ENCODE results near the gene TNRC6C.
"Not testable (repeated sequence)": the region's sequence is repeated elsewhere in the genome, so short reads cannot be mapped to it uniquely, and the experiment has no call there.

Gene TNRC6C

GRCh38 chr17:77963441-77963840 lies 4.9 kb downstream of the TNRC6C start:
- Histone ChIP-seq H3K36me3 (ENCODE audit: control insufficient read depth, insufficient read depth, low read length) (no peaks in the 10 kb centered on the region), H3K4me3 (ENCODE audit: insufficient read depth, low read depth, low read length) (no peak overlapping the region), H3K9me3 (ENCODE audit: control insufficient read depth, low read length) (no peaks in the 10 kb centered on the region), H3K4me1 (ENCODE audit: control insufficient read depth, insufficient read depth, low read length) (peaks cover 8% of the 10 kb centered on the region), H3K27me3 (ENCODE audit: control insufficient read depth, insufficient read depth, low read length, poor library complexity, severe bottlenecking) (no peaks in the 10 kb centered on the region), H3K27ac (ENCODE audit: insufficient read depth, low read depth, low read length, poor library complexity, severe bottlenecking) (no peak overlapping the region)
- 90 to 91% methylated on average over 2 of the region's 2 CpGs for WGBS, 2 experiments

- Histone ChIP-seq H3K36me3 (ENCODE audit: control insufficient read depth, insufficient read depth, low read length) (no peaks in the 10 kb centered on the region), H3K4me1 (ENCODE audit: control insufficient read depth, insufficient read depth, low read length) (peaks cover 8% of the 10 kb centered on the region), H3K9me3 (ENCODE audit: control insufficient read depth, low read length) (no peaks in the 10 kb centered on the region), H3K27me3 (ENCODE audit: control insufficient read depth, insufficient read depth, low read length, poor library complexity, severe bottlenecking) (no peaks in the 10 kb centered on the region), H3K4me3 (ENCODE audit: insufficient read depth, low read depth, low read length) (no peak overlapping the region), H3K27ac (ENCODE audit: insufficient read depth, low read depth, low read length, poor library complexity, severe bottlenecking) (no peak overlapping the region)
- WGBS, 2 experiments: 84 to 87% methylated on average over 1 to 3 of the region's 3 CpGs
These were observed 6.8 kb downstream of the TNRC6C start for GRCh38 chr17:77965352-77965751.

DNA sequence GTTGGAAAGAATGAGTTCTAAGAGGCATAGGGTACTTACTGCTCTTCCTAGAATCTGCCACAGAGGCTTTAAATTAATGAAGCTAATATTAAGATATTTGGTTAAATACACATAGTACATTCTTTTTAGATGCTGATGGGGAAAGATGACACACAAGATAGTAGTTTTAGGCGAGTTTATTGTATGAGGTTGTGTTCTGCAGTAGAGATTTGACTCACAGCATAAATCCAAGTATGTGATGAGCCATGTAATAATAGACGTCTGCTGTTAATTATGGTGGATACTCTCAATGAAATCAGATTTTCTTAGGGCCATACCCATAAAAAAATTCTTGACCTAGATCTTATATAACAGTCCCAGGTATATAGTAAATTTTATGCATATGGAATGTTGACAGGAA lies 8.0 kb downstream of the TNRC6C start:
- H3K4me3 ChIP-seq (ENCODE audit: insufficient read depth, low read depth, low read length): no peak overlapping the region
- peaks cover 8% of the 10 kb centered on the region for H3K4me1 ChIP-seq (ENCODE audit: control insufficient read depth, insufficient read depth, low read length)
- H3K27ac ChIP-seq (ENCODE audit: insufficient read depth, low read depth, low read length, poor library complexity, severe bottlenecking): no peak overlapping the region
- no peaks in the 10 kb centered on the region for H3K36me3 ChIP-seq (ENCODE audit: control insufficient read depth, insufficient read depth, low read length)
- no peaks in the 10 kb centered on the region for H3K9me3 ChIP-seq (ENCODE audit: control insufficient read depth, low read length)
- no peaks in the 10 kb centered on the region for H3K27me3 ChIP-seq (ENCODE audit: control insufficient read depth, insufficient read depth, low read length, poor library complexity, severe bottlenecking)
- WGBS, 2 experiments: 81 to 98% methylated on average over 1 to 2 of the region's 2 CpGs

DNA sequence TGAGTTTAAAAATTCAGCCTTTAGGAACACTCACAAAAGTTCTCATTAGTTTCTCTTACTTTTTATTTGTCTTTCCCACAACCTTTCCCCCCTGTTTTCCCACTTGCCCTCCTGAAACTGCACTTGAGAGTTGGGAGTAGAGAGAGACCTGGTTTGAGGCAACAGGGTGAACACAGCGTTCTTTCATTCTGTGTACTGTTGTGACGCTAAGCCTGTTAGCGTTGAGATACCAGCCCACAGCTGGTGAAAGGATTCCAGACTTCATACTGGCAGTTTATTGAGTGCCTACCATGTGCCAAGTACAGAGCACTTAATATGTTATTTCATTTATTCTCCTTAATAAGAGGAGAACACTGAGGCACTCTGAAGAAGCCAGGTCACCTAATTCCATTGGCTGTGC lies 10.3 kb downstream of the TNRC6C start:
- peaks cover 3% of the 10 kb centered on the region for H3K4me1 ChIP-seq (ENCODE audit: control insufficient read depth, insufficient read depth, low read length)
- no peak overlapping the region for H3K27ac ChIP-seq (ENCODE audit: insufficient read depth, low read depth, low read length, poor library complexity, severe bottlenecking)
- H3K36me3 ChIP-seq (ENCODE audit: control insufficient read depth, insufficient read depth, low read length): no peaks in the 10 kb centered on the region
- H3K9me3 ChIP-seq (ENCODE audit: control insufficient read depth, low read length): no peaks in the 10 kb centered on the region
- no peak overlapping the region for H3K4me3 ChIP-seq (ENCODE audit: insufficient read depth, low read depth, low read length)
- WGBS, 2 experiments: 93 to 94% methylated on average over 3 of the region's 3 CpGs
- no peaks in the 10 kb centered on the region for H3K27me3 ChIP-seq (ENCODE audit: control insufficient read depth, insufficient read depth, low read length, poor library complexity, severe bottlenecking)

GRCh38 chr17:77972271-77972670 lies 13.8 kb downstream of the TNRC6C start:
- not testable (repeated sequence) for H3K36me3 ChIP-seq (ENCODE audit: control insufficient read depth, insufficient read depth, low read length); H3K27me3 ChIP-seq (ENCODE audit: control insufficient read depth, insufficient read depth, low read length, poor library complexity, severe bottlenecking); H3K9me3 ChIP-seq (ENCODE audit: control insufficient read depth, low read length); H3K27ac ChIP-seq (ENCODE audit: insufficient read depth, low read depth, low read length, poor library complexity, severe bottlenecking); H3K4me3 ChIP-seq (ENCODE audit: insufficient read depth, low read depth, low read length); H3K4me1 ChIP-seq (ENCODE audit: control insufficient read depth, insufficient read depth, low read length)
- 90 to 91% methylated on average over 2 of the region's 3 CpGs for WGBS, 2 experiments

DNA sequence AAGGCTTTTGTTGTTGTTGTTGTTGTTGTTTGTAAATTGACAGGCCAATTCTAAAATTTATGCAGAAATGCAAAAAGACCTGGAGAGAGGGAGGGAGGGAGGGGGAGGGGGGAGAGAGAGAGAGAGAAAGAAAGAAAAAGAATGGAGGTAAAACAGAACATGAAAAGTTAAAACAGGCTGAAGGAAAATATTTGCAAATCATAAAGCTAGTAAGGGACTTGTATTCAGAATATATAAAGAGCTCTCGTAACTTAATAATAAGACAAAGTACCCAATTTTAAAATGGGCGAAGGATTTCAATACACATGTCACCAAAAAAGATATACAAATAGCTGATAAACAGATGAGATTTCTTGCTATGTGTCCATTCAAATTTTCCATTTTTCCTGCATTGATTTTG lies 15.4 kb downstream of the TNRC6C start:
- Histone ChIP-seq H3K4me3 (ENCODE audit: insufficient read depth, low read depth, low read length) (no peak overlapping the region), H3K9me3 (ENCODE audit: control insufficient read depth, low read length) (no peaks in the 10 kb centered on the region), H3K4me1 (ENCODE audit: control insufficient read depth, insufficient read depth, low read length) (peaks cover 6% of the 10 kb centered on the region), H3K36me3 (ENCODE audit: control insufficient read depth, insufficient read depth, low read length) (no peaks in the 10 kb centered on the region), H3K27me3 (ENCODE audit: control insufficient read depth, insufficient read depth, low read length, poor library complexity, severe bottlenecking) (no peaks in the 10 kb centered on the region), H3K27ac (ENCODE audit: insufficient read depth, low read depth, low read length, poor library complexity, severe bottlenecking) (no peak overlapping the region)
- WGBS, 2 experiments: 84 to 100% methylated on average over 1 to 2 of the region's 2 CpGs

GRCh38 chr17:77974396-77974795 lies 15.9 kb downstream of the TNRC6C start:
- Histone ChIP-seq H3K36me3 (ENCODE audit: control insufficient read depth, insufficient read depth, low read length) (no peaks in the 10 kb centered on the region), H3K4me1 (ENCODE audit: control insufficient read depth, insufficient read depth, low read length) (peaks cover 6% of the 10 kb centered on the region), H3K9me3 (ENCODE audit: control insufficient read depth, low read length) (no peaks in the 10 kb centered on the region), H3K27ac (ENCODE audit: insufficient read depth, low read depth, low read length, poor library complexity, severe bottlenecking) (no peak overlapping the region), H3K4me3 (ENCODE audit: insufficient read depth, low read depth, low read length) (no peak overlapping the region), H3K27me3 (ENCODE audit: control insufficient read depth, insufficient read depth, low read length, poor library complexity, severe bottlenecking) (no peaks in the 10 kb centered on the region)
- 81 to 82% methylated on average over 3 to 4 of the region's 4 CpGs for WGBS, 2 experiments

GRCh38 chr17:77982430-77982829 lies 23.9 kb downstream of the TNRC6C start:
- WGBS, 2 experiments: 91 to 96% methylated on average over 6 of the region's 6 CpGs

DNA sequence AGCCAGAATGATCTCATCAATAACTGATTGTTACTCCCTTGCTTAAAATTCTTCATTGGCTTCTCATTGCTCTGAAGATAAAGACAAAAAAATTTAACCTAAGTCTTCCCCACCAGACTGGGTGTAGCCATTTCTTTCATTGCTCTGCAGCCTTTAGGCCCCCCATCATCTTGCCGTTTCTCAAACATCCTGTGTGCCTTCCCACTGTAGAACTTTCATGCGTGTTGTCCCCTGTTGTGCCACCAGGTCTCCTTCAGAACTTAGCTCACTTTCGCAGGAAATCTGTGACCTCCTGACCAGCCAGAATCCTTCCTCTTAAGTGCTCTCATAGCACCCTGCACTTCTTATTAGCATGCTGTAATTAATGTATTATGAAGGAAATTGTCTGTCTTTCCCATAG lies 31.8 kb downstream of the TNRC6C start:
- 90 to 93% methylated on average over 3 of the region's 3 CpGs for WGBS, 2 experiments
- Histone ChIP-seq H3K27me3 (ENCODE audit: control insufficient read depth, insufficient read depth, low read length, poor library complexity, severe bottlenecking) (no peaks in the 10 kb centered on the region), H3K4me1 (ENCODE audit: control insufficient read depth, insufficient read depth, low read length) (peaks cover 12% of the 10 kb centered on the region), H3K4me3 (ENCODE audit: insufficient read depth, low read depth, low read length) (no peak overlapping the region), H3K27ac (ENCODE audit: insufficient read depth, low read depth, low read length, poor library complexity, severe bottlenecking) (no peak overlapping the region), H3K9me3 (ENCODE audit: control insufficient read depth, low read length) (no peaks in the 10 kb centered on the region), H3K36me3 (ENCODE audit: control insufficient read depth, insufficient read depth, low read length) (no peaks in the 10 kb centered on the region)

More at GRCh38 chr17:77982430-77982829, 23.9 kb downstream of the TNRC6C start:
- H3K27ac ChIP-seq (ENCODE audit: insufficient read depth, low read depth, low read length, poor library complexity, severe bottlenecking); H3K4me3 ChIP-seq (ENCODE audit: insufficient read depth, low read depth, low read length); H3K27me3 ChIP-seq (ENCODE audit: control insufficient read depth, insufficient read depth, low read length, poor library complexity, severe bottlenecking); H3K36me3 ChIP-seq (ENCODE audit: control insufficient read depth, insufficient read depth, low read length); H3K9me3 ChIP-seq (ENCODE audit: control insufficient read depth, low read length); H3K4me1 ChIP-seq (ENCODE audit: control insufficient read depth, insufficient read depth, low read length): not testable (repeated sequence)

DNA sequence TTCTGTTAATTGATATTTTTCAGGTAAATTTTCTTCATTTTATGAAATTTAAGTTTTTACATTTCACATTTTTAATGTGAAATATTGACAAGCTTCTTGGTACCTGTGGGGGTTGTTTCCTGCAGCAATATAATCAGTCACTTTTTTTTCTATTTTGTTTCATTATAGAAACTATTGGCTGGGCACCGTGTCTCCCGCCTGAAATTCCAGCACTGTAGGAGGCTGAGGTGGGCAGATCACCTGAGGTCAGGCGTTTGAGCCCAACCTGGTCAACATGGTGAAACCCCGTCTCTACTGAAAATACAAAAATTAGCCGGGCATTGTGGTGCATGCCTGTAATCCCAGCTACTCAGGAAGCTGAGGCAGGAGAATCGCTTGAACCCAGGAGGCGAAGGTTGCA lies 35.2 kb downstream of the TNRC6C start:
- not testable (repeated sequence) for H3K27ac ChIP-seq (ENCODE audit: insufficient read depth, low read depth, low read length, poor library complexity, severe bottlenecking); H3K27me3 ChIP-seq (ENCODE audit: control insufficient read depth, insufficient read depth, low read length, poor library complexity, severe bottlenecking); H3K4me3 ChIP-seq (ENCODE audit: insufficient read depth, low read depth, low read length); H3K36me3 ChIP-seq (ENCODE audit: control insufficient read depth, insufficient read depth, low read length); H3K9me3 ChIP-seq (ENCODE audit: control insufficient read depth, low read length)
- WGBS, 2 experiments: 86 to 89% methylated on average over 7 of the region's 7 CpGs
- peaks cover 13% of the 10 kb centered on the region for H3K4me1 ChIP-seq (ENCODE audit: control insufficient read depth, insufficient read depth, low read length)

DNA sequence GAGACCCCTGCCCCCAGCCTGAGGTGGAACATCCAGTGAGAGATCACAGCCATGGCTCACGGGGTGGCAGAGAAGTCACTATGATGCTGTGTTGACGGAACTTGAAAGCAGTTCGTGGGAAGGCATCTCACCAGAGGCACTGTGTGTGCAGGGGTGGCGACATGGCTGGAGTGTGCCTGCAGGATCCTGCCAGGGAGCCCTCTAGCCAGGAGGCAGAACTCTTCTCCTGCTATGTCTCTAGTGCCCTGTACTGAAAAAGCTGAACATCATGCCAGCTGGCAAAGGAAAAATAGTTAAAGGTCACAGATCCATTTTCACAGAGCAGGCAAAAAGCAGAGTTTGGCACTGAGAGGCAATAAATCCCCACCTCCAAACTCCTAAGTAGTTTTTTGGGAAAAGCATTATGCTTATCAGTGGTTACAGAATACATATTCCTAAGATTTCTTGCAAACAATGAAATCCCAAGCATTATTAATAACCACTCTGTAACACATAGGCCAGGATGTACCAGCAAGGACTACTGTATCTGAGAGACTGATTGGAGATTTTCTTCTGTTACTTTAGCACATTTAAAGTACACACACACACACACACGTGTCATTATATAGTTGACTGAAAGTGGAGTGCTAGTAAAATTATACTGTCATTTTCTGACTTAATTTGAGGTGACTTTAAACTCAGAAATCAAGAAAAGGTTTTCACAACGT lies 36.8 kb downstream of the TNRC6C start:
- Histone ChIP-seq H3K27me3 (ENCODE audit: control insufficient read depth, insufficient read depth, low read length, poor library complexity, severe bottlenecking) (no peaks in the 10 kb centered on the region), H3K27ac (ENCODE audit: insufficient read depth, low read depth, low read length, poor library complexity, severe bottlenecking) (no peak overlapping the region), H3K9me3 (ENCODE audit: control insufficient read depth, low read length) (no peaks in the 10 kb centered on the region), H3K36me3 (ENCODE audit: control insufficient read depth, insufficient read depth, low read length) (no peaks in the 10 kb centered on the region), H3K4me3 (ENCODE audit: insufficient read depth, low read depth, low read length) (no peak overlapping the region), H3K4me1 (ENCODE audit: control insufficient read depth, insufficient read depth, low read length) (peaks cover 18% of the 10 kb centered on the region)
- WGBS, 2 experiments: 79% methylated on average over 5 of the region's 6 CpGs
